Testis (tissue), 3 donors: ENCODE data around the gene SCGB1D1. TPM values are rescaled to one million over a fixed set of nuclear protein-coding genes. Genes with fewer than 3 reads are reported as not detected.
"Not testable (repeated sequence)": the region's sequence is repeated elsewhere in the genome, so short reads cannot be mapped to it uniquely, and the experiment has no call there.

Experiments
- DNase-seq: peaks from one replicate; pipeline ENCODE4 v3.0.0-alpha.2; 2019
- H3K27ac ChIP-seq, 2 donors: fragments of 200-600 bp; sonication (generic); one replicate each; pipeline ENCODE4 v1.5.1; 2019
- H3K27me3 ChIP-seq: fragments of 200-600 bp; sonication (generic); one replicate; pipeline ENCODE4 v1.5.1; 2019
- H3K36me3 ChIP-seq: fragments of 200-600 bp; sonication (generic); one replicate; pipeline ENCODE4 v1.5.1; 2017; ENCODE audit warnings: low read depth; ENCODE audit errors: missing control alignments
- H3K4me1 ChIP-seq: fragments of 200-600 bp; sonication (generic); one replicate; pipeline ENCODE4 v1.5.1; 2019
- H3K4me3 ChIP-seq, 2 donors: fragments of 200-600 bp; sonication (generic); one replicate each; pipeline ENCODE4 v1.5.1; 2017 to 2019
- H3K9me3 ChIP-seq: fragments of 200-600 bp; sonication (generic); one replicate; pipeline ENCODE4 v1.5.1; 2017
- POLR2A ChIP-seq: fragments of 450-650 bp; IDR thresholded peaks from one replicate; pipeline ENCODE4 v1.6.1; 2017; ENCODE audit warnings: antibody characterized with exemption, mild to moderate bottlenecking, moderate library complexity
- WGBS, 2 donors: methylation state at CpG; one replicate each; pipeline ENCODE4 v1.1.5; 2018; 5-methylcytosine and 5-hydroxymethylcytosine counted together
- intact Hi-C: fragments of 100-400 bp; cut with DNase I; formaldehyde crosslinking; loops from one replicate; pipeline ENCODE4 v1.15.1; 2023; ENCODE audit warnings: low total_unique reads
- polyA plus RNA-seq: library from polyadenylated mRNA; stranded (reverse); fragments of 350-450 nt; fragmentation: Illumina TruSeq; extraction: RNeasy Lipid Tissue Mini Kit (QIAGEN cat#74804); gene quantifications from one replicate; pipeline ENCODE4 v1.2.3, GENCODE V29; 2014; ENCODE audit warnings: low read depth, low replicate concordance; ENCODE audit not compliant: insufficient read depth
- total RNA-seq, 2 donors: library from RNA; depleted of rRNA; stranded (reverse); fragments of >200 nt; gene quantifications; one replicate each; pipeline ENCODE4 v1.2.3, GENCODE V29; 2016
- TF ChIP-seq, protein P1 (sequence below), 3 experiments: fragments of 450-650 bp in 2 of 3; fragments of 200-600 bp in 1 of 3; sonication (generic) in 1 of 3; IDR thresholded peaks; one replicate each; pipeline ENCODE4 v1.5.1; 2016 to 2019; ENCODE audit warnings: antibody characterized with exemption in 3 of 3, mild to moderate bottlenecking in 2 of 3, moderate library complexity in 1 of 3

Gene SCGB1D1
- total and polyA plus RNA-seq, 3 donors from 2014 or later = not detected

- WGBS, 2 donors = 63 to 72% methylated on average over 8 of the region's 8 CpGs
- Histone ChIP-seq H3K9me3 (no peaks in the 10 kb centered on the region), H3K27ac (no peak overlapping the region), H3K4me1 (no peaks in the 10 kb centered on the region), H3K4me3 (no peak overlapping the region), H3K27me3 (no peaks in the 10 kb centered on the region), H3K36me3 (no peaks in the 10 kb centered on the region)
- TF ChIP-seq POLR2A = no peak
- TF ChIP-seq, protein P1, sequence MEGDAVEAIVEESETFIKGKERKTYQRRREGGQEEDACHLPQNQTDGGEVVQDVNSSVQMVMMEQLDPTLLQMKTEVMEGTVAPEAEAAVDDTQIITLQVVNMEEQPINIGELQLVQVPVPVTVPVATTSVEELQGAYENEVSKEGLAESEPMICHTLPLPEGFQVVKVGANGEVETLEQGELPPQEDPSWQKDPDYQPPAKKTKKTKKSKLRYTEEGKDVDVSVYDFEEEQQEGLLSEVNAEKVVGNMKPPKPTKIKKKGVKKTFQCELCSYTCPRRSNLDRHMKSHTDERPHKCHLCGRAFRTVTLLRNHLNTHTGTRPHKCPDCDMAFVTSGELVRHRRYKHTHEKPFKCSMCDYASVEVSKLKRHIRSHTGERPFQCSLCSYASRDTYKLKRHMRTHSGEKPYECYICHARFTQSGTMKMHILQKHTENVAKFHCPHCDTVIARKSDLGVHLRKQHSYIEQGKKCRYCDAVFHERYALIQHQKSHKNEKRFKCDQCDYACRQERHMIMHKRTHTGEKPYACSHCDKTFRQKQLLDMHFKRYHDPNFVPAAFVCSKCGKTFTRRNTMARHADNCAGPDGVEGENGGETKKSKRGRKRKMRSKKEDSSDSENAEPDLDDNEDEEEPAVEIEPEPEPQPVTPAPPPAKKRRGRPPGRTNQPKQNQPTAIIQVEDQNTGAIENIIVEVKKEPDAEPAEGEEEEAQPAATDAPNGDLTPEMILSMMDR (IDR thresholded peaks at IDR 0.05) = no peak
- intact Hi-C loops = no loop called here
- DNase-seq = no peak
Observed at GRCh38 chr11:62182147-62182891, 7.7 kb upstream of the SCGB1D1 start.

- WGBS, 2 donors = 71 to 86% methylated on average over 2 of the region's 2 CpGs
- intact Hi-C loops = no loop called here
- H3K27ac ChIP-seq = no peak overlapping the region
Observed at GRCh38 chr11:62186195-62186594, 3.8 kb upstream of the SCGB1D1 start.

GRCh38 chr11:62193952-62194351 is 3.9 kb downstream of the SCGB1D1 start:
- H3K27me3 ChIP-seq = no peaks in the 10 kb centered on the region
- H3K27ac ChIP-seq = no peak overlapping the region
- no peaks in the 10 kb centered on the region for H3K4me1 ChIP-seq
- DNase-seq = no peak
- intact Hi-C loops = no loop called here
- H3K9me3 ChIP-seq = no peaks in the 10 kb centered on the region
- no peaks in the 10 kb centered on the region for H3K36me3 ChIP-seq
- TF ChIP-seq POLR2A = no peak
- TF ChIP-seq, protein P1 (IDR thresholded peaks at IDR 0.05) = no peak
- WGBS, 2 donors = 51 to 65% methylated on average over 3 to 4 of the region's 4 CpGs
- no peak overlapping the region for H3K4me3 ChIP-seq

More at GRCh38 chr11:62186195-62186594, 3.8 kb upstream of the SCGB1D1 start:
- TF ChIP-seq, protein P1 (IDR thresholded peaks at IDR 0.05) = no peak
- TF ChIP-seq POLR2A = no peak
- H3K36me3 ChIP-seq = no peaks in the 10 kb centered on the region
- no peaks in the 10 kb centered on the region for H3K9me3 ChIP-seq
- H3K4me3 ChIP-seq = no peak overlapping the region
- no peaks in the 10 kb centered on the region for H3K4me1 ChIP-seq
- no peaks in the 10 kb centered on the region for H3K27me3 ChIP-seq
- no peak for DNase-seq

DNA sequence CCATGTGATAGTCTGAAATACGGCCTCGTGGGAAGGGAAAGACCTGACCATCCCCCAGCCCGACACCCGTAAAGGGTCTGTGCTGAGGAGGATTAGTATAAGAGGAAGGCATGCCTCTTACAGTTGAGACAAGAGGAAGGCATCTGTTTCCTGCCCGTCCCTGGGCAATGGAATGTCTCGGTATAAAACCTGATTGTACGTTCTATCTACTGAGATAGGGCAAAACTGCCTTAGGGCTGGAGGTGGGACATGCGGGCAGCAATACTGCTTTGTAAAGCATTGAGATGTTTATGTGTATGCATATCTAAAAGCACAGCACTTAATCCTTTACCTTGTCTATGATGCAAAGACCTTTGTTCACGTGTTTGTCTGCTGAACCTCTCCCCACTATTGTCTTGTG is 5.0 kb downstream of the SCGB1D1 start:
- H3K9me3 ChIP-seq, DNase-seq, intact Hi-C loops, H3K4me1 ChIP-seq, H3K27ac ChIP-seq, H3K4me3 ChIP-seq, H3K36me3 ChIP-seq, H3K27me3 ChIP-seq: not testable (repeated sequence)
- 13% methylated on average over 5 of the region's 9 CpGs; no CpG with 5 or more reads in 1 of the 2 donors for WGBS, 2 donors

DNA sequence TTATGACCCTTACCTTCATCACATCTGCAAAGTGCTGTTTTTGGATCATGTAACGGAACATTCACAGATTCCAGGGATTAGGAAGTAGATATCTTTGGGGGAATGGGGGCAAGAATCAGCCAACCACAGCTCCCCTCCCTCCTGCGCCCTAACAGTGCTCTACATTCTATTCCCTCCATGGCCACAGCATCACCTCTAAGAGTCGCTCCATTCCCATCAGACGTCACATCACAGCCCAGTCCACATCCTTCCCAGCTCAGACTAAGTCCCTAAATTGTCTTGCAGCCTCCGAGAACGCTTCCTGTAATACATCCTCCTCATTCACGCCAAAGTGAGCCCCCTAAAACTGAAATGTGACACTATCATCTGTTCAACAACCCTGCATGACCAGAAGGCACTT is 5.9 kb downstream of the SCGB1D1 start:
- no peak for TF ChIP-seq POLR2A
- TF ChIP-seq, protein P1 (IDR thresholded peaks at IDR 0.05) = no peak
- 59 to 76% methylated on average over 7 of the region's 7 CpGs for WGBS, 2 donors
- Histone ChIP-seq H3K4me3 (no peak overlapping the region), H3K27ac (no peak overlapping the region), H3K4me1 (no peaks in the 10 kb centered on the region), H3K36me3 (no peaks in the 10 kb centered on the region), H3K9me3 (no peaks in the 10 kb centered on the region), H3K27me3 (no peaks in the 10 kb centered on the region)
- no peak for DNase-seq
- intact Hi-C loops = no loop called here

DNA sequence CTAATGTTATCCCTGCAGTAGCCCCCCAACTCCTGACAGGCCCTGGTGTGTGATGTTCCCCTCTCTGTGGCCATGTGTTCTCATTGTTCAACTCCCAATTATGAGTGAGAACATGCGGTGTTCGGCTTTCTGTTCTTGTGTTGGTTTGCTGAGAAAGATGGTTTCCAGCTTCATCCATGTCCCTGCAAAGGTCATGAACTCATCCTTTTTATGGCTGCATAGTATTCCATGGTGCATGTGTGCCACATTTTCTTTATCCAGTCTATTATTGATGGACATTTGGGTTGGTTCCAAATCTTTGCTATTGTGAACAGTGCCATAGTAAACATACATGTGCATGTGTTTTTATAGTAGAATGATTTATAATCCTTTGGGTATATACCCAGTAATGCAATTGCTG is 7.4 kb downstream of the SCGB1D1 start:
- H3K27ac ChIP-seq, DNase-seq, intact Hi-C loops, H3K36me3 ChIP-seq, H3K4me1 ChIP-seq, H3K27me3 ChIP-seq, H3K4me3 ChIP-seq, H3K9me3 ChIP-seq: not testable (repeated sequence)
- 87 to 96% methylated on average over 2 of the region's 2 CpGs for WGBS, 2 donors
